SK-N-SH treated with all-trans-retinoic acid at 6 μM for 48 hours (cell line): Measurements from ENCODE around the gene GRAMD2B.

Source experiments
- ATAC-seq: fragments of 200-7000 bp; cut with Tn5 transposase; 3 replicates; pipeline ENCODE4 v1.9.1; 2020; ENCODE audit warnings: mild to moderate bottlenecking, moderate library complexity
- ARNTL ChIP-seq: fragments of 450-650 bp; formaldehyde crosslinking; IDR thresholded peaks from 2 replicates; pipeline ENCODE4 v1.5.0; 2020; ENCODE audit warnings: low read depth, mild to moderate bottlenecking, moderate library complexity, borderline replicate concordance
- BACH2 ChIP-seq: fragments of 250-450 bp; sonication (Bioruptor Pico); IDR thresholded peaks from 2 replicates; pipeline ENCODE4 v1.9.0; 2021; ENCODE audit warnings: mild to moderate bottlenecking, borderline replicate concordance
- CREB5 ChIP-seq: fragments of 250-450 bp; sonication (Bioruptor Pico); IDR thresholded peaks from 2 replicates; pipeline ENCODE4 v1.5.1; 2020; ENCODE audit warnings: low read depth, mild to moderate bottlenecking, moderate library complexity
- CSDC2 ChIP-seq: fragments of 250-450 bp; sonication (Bioruptor Pico); IDR thresholded peaks from 2 replicates; pipeline ENCODE4 v1.5.0; 2020; ENCODE audit warnings: mild to moderate bottlenecking, moderate library complexity
- CSRNP3 ChIP-seq: fragments of 250-450 bp; sonication (Bioruptor Pico); IDR thresholded peaks from 2 replicates; pipeline ENCODE4 v1.5.1; 2021; ENCODE audit warnings: mild to moderate bottlenecking, moderate library complexity
- ESRRG ChIP-seq: fragments of 250-450 bp; sonication (Bioruptor Pico); IDR thresholded peaks from 2 replicates; pipeline ENCODE4 v1.6.1; 2021; ENCODE audit warnings: mild to moderate bottlenecking
- GLIS3 ChIP-seq: fragments of 250-450 bp; sonication (Bioruptor Pico); IDR thresholded peaks from 2 replicates; pipeline ENCODE4 v1.5.0; 2020; ENCODE audit warnings: mild to moderate bottlenecking, moderate library complexity
- ISL1 ChIP-seq: fragments of 250-450 bp; sonication (Bioruptor Pico); IDR thresholded peaks from 2 replicates; pipeline ENCODE4 v2.1.2; 2022; ENCODE audit warnings: mild to moderate bottlenecking, moderate library complexity
- OSR1 ChIP-seq: fragments of 250-450 bp; sonication (Bioruptor Pico); IDR thresholded peaks from 2 replicates; pipeline ENCODE4 v1.8.0; 2022; ENCODE audit warnings: moderate library complexity, mild to moderate bottlenecking, inconsistent platforms
- PATZ1 ChIP-seq: fragments of 250-450 bp; sonication (Bioruptor Pico); IDR thresholded peaks from 2 replicates; pipeline ENCODE4 v1.8.0; 2020; ENCODE audit warnings: mild to moderate bottlenecking, moderate library complexity, borderline replicate concordance
- RARB ChIP-seq: fragments of 250-450 bp; sonication (Bioruptor Pico); IDR thresholded peaks from 2 replicates; pipeline ENCODE4 v1.8.0; 2021; ENCODE audit warnings: mild to moderate bottlenecking, moderate library complexity
- SNAI2 ChIP-seq: fragments of 250-450 bp; sonication (Bioruptor Pico); IDR thresholded peaks from 2 replicates; pipeline ENCODE4 v1.5.0; 2020; ENCODE audit warnings: mild to moderate bottlenecking, moderate library complexity
- TCF4 ChIP-seq: fragments of 250-450 bp; sonication (Bioruptor Pico); IDR thresholded peaks from 2 replicates; pipeline ENCODE4 v1.8.0; 2021; ENCODE audit warnings: mild to moderate bottlenecking, moderate library complexity, borderline replicate concordance
- TOX ChIP-seq: fragments of 250-450 bp; sonication (Bioruptor Pico); IDR thresholded peaks from 2 replicates; pipeline ENCODE4 v1.8.0; 2021; ENCODE audit warnings: mild to moderate bottlenecking, moderate library complexity, borderline replicate concordance
- TSHZ2 ChIP-seq: fragments of 250-450 bp; sonication (Bioruptor Pico); IDR thresholded peaks from 2 replicates; pipeline ENCODE4 v1.5.0; 2020; ENCODE audit warnings: mild to moderate bottlenecking, moderate library complexity
- ZC3H10 ChIP-seq: fragments of 250-450 bp; sonication (Bioruptor Pico); IDR thresholded peaks from 2 replicates; pipeline ENCODE4 v1.5.1; 2021; ENCODE audit warnings: mild to moderate bottlenecking, moderate library complexity
- ZNF565 ChIP-seq: fragments of 450-650 bp; formaldehyde crosslinking; conservative IDR thresholded peaks from 2 replicates; pipeline ENCODE4 v1.5.0; 2020; ENCODE audit warnings: low read depth, mild to moderate bottlenecking, moderate library complexity
- ZNF70 ChIP-seq: fragments of 450-650 bp; formaldehyde crosslinking; IDR thresholded peaks from 2 replicates; pipeline ENCODE4 v1.5.0; 2020; ENCODE audit warnings: mild to moderate bottlenecking, moderate library complexity
- ZNF8 ChIP-seq: fragments of 450-650 bp; formaldehyde crosslinking; IDR thresholded peaks from 2 replicates; pipeline ENCODE4 v1.5.0; 2020; ENCODE audit warnings: mild to moderate bottlenecking, moderate library complexity

GRAMD2B gene

GRCh38 chr5:126464959-126465358, 41.8 kb downstream of the GRAMD2B start:
- no peak; the same call in 2 of the 3 replicates for ATAC-seq
- TF ChIP-seq GLIS3 (CRISPR knock-in tag) = no peak
- no peak for TF ChIP-seq BACH2 (CRISPR knock-in tag)
- no peak for TF ChIP-seq TOX (CRISPR knock-in tag)
- no peak for TF ChIP-seq TSHZ2 (CRISPR knock-in tag)
- TF ChIP-seq CREB5 (CRISPR knock-in tag) = no peak
- TF ChIP-seq ZNF565 = no peak
- TF ChIP-seq RARB (CRISPR knock-in tag) = no peak
- TF ChIP-seq PATZ1 = no peak
- no peak for TF ChIP-seq ARNTL (CRISPR knock-in tag)
- TF ChIP-seq CSRNP3 (CRISPR knock-in tag) = no peak
- TF ChIP-seq ZNF70 (CRISPR knock-in tag) = no peak
- TF ChIP-seq SNAI2 (CRISPR knock-in tag) = no peak
- no peak for TF ChIP-seq ZNF8
- no peak for TF ChIP-seq ZC3H10 (CRISPR knock-in tag)
- no peak for TF ChIP-seq CSDC2

GRCh38 chr5:126468091-126468490, 44.9 kb downstream of the GRAMD2B start:
- TF ChIP-seq ESRRG (CRISPR knock-in tag) = no peak
- TF ChIP-seq SNAI2 (CRISPR knock-in tag) = no peak
- no peak for TF ChIP-seq ZNF8
- TF ChIP-seq ISL1 (CRISPR knock-in tag) = no peak
- no peak for TF ChIP-seq CSRNP3 (CRISPR knock-in tag)
- no peak for TF ChIP-seq ARNTL (CRISPR knock-in tag)
- no peak for TF ChIP-seq OSR1
- no peak for TF ChIP-seq CSDC2
- no peak for TF ChIP-seq ZNF70 (CRISPR knock-in tag)
- TF ChIP-seq ZC3H10 (CRISPR knock-in tag) = no peak
- TF ChIP-seq CREB5 (CRISPR knock-in tag) = no peak
- TF ChIP-seq TCF4 (CRISPR knock-in tag) = no peak
- TF ChIP-seq, all 23 proteins: peak for 0
- ATAC-seq = no peak
